Lung microvascular endothelial cell (primary cell): ENCODE measurements around the gene SLC4A2. TPM values are rescaled to one million over a fixed set of nuclear protein-coding genes. Genes with fewer than 3 reads are reported as not detected.

Experiments
- total RNA-seq: library from RNA; depleted of rRNA; stranded (reverse); fragments of >200 nt; gene quantifications from 2 replicates; pipeline ENCODE4 v1.2.1, GENCODE V29; 2014

Gene SLC4A2
- total RNA-seq, 1 donor from 2014 or later: 72.8 TPM

Other genes starting within 250 kb of the SLC4A2 start
- gene AOC1, start 207.1 kb upstream of the SLC4A2 start, total RNA-seq: not detected in 2 replicates
- gene KCNH2, start 81.3 kb upstream of the SLC4A2 start, total RNA-seq: under 0.01 TPM in 1 of 2 replicates, not detected in the other
- 25.0 and 30.5 TPM in 2 replicates for gene NOS3, start 68.6 kb upstream of the SLC4A2 start, total RNA-seq
- under 0.01 TPM in 1 of 2 replicates, not detected in the other for gene ATG9B, start 35.1 kb upstream of the SLC4A2 start, total RNA-seq
- 10.2 and 10.3 TPM in 2 replicates for gene ABCB8, start 31.1 kb upstream of the SLC4A2 start, total RNA-seq
- gene ASIC3, start 11.1 kb upstream of the SLC4A2 start, total RNA-seq: under 0.01 and 0.40 TPM in 2 replicates
- 15.9 and 17.4 TPM in 2 replicates for gene CDK5, start 1.7 kb upstream of the SLC4A2 start, total RNA-seq
- 36.0 and 38.9 TPM in 2 replicates for gene FASTK, start 21.2 kb downstream of the SLC4A2 start, total RNA-seq
- 13.1 and 16.9 TPM in 2 replicates for gene TMUB1, start 23.9 kb downstream of the SLC4A2 start, total RNA-seq
- gene AGAP3, start 26.9 kb downstream of the SLC4A2 start, total RNA-seq: 35.1 and 62.5 TPM in 2 replicates
- not detected in 2 replicates for gene GBX1, start 108.1 kb downstream of the SLC4A2 start, total RNA-seq
- not detected in 2 replicates for gene ASB10, start 127.7 kb downstream of the SLC4A2 start, total RNA-seq
- not detected in 2 replicates for gene H2BK1, start 150.9 kb downstream of the SLC4A2 start, total RNA-seq
- 37.0 and 39.5 TPM in 2 replicates for gene ABCF2, start 167.6 kb downstream of the SLC4A2 start, total RNA-seq
- 31.2 and 31.7 TPM in 2 replicates for gene CHPF2, start 172.9 kb downstream of the SLC4A2 start, total RNA-seq
- 0.79 and 2.0 TPM in 2 replicates for gene SMARCD3, start 189.1 kb downstream of the SLC4A2 start, total RNA-seq